Sciatic nerve (tissue), 2 donors: ENCODE results near the gene ABCC4. TPM values are rescaled to one million over a fixed set of nuclear protein-coding genes. Genes with fewer than 3 reads are reported as not detected.

ENCODE experiments used
- ATAC-seq: fragments of 200-7000 bp; cut with Tn5 transposase; one replicate; pipeline ENCODE4 v1.9.1; 2020; ENCODE audit warnings: mild to moderate bottlenecking, moderate library complexity
- DNase-seq: peaks from one replicate; pipeline ENCODE4 v3.0.0-alpha.2; 2020; ENCODE audit warnings: low spot score
- intact Hi-C: fragments of 100-400 bp; cut with DNase I; formaldehyde crosslinking; loops from one replicate; pipeline ENCODE4 v1.14.2; 2022
- total RNA-seq: library from RNA; stranded (reverse); fragmentation: NEBNext Ultra II Directional; extraction: Animal tissue kit (Norgen Biotek cat#: 25700); gene quantifications from one replicate; pipeline ENCODE4 v1.2.1, GENCODE V29; 2021
- donor health status: DM: no; HTN: no; CAD: no.
- donor health status: DM: no; HTN: no; CAD: no.

Gene ABCC4
- total RNA-seq: 12.0 TPM

GRCh38 chr13:95301183-95301967, at the start of gene ABCC4:
Gene ABCC4 (minus strand): TSS chr13:95301451. CDS start chr13:95301314, 137 bp downstream.
- DNase-seq (peak; percentile 70), ATAC-seq (peak; percentile 81)
- intact Hi-C loops: no loop called here

- intact Hi-C loops: no loop called here
- ATAC-seq (no peak), DNase-seq (no peak)
Measured at GRCh38 chr13:95349267-95349666, 48.0 kb upstream of the ABCC4 start.

GRCh38 chr13:95343944-95344343, 42.7 kb upstream of the ABCC4 start:
- intact Hi-C loops: no loop called here
- DNase-seq (no peak), ATAC-seq (no peak)

GRCh38 chr13:95341441-95341840, 40.2 kb upstream of the ABCC4 start:
- intact Hi-C loops: no loop called here
- DNase-seq (no peak), ATAC-seq (no peak)

GRCh38 chr13:95338905-95339304, 37.7 kb upstream of the ABCC4 start:
- intact Hi-C loops: no loop called here
- ATAC-seq: no peak
- no peak for DNase-seq

- intact Hi-C loops: no loop called here
- DNase-seq (no peak), ATAC-seq (no peak)
Measured at GRCh38 chr13:95337597-95337996, 36.3 kb upstream of the ABCC4 start.

- intact Hi-C loops: no loop called here
- ATAC-seq (no peak), DNase-seq (no peak)
Measured at GRCh38 chr13:95335667-95336066, 34.4 kb upstream of the ABCC4 start.

GRCh38 chr13:95328386-95328785, 27.1 kb upstream of the ABCC4 start:
- intact Hi-C loops: no loop called here
- DNase-seq (no peak), ATAC-seq (no peak)

GRCh38 chr13:95327190-95327589, 25.9 kb upstream of the ABCC4 start:
- no peak for DNase-seq
- intact Hi-C loops: no loop called here
- ATAC-seq: no peak

- DNase-seq (no peak), ATAC-seq (no peak)
- intact Hi-C loops: no loop called here
Measured at GRCh38 chr13:95326695-95327094, 25.4 kb upstream of the ABCC4 start.

- no peak for ATAC-seq
- intact Hi-C loops: no loop called here
- no peak for DNase-seq
Measured at GRCh38 chr13:95325485-95325884, 24.2 kb upstream of the ABCC4 start.

GRCh38 chr13:95323930-95324662, 22.8 kb upstream of the ABCC4 start:
- no peak for DNase-seq
- no peak for ATAC-seq
- intact Hi-C loops: no loop called here

- intact Hi-C loops: no loop called here
- no peak for ATAC-seq
Measured at GRCh38 chr13:95319551-95320274, 18.5 kb upstream of the ABCC4 start.

GRCh38 chr13:95317039-95317989, 16.1 kb upstream of the ABCC4 start:
- no peak for ATAC-seq
- DNase-seq: no peak
- intact Hi-C loops: no loop called here

More at GRCh38 chr13:95319551-95320274, 18.5 kb upstream of the ABCC4 start:
- DNase-seq: no peak

- intact Hi-C loops: no loop called here
- DNase-seq: no peak
- ATAC-seq: no peak
Measured at GRCh38 chr13:95315752-95316151, 14.5 kb upstream of the ABCC4 start.

GRCh38 chr13:95307507-95307906, 6.3 kb upstream of the ABCC4 start:
- intact Hi-C loops: no loop called here
- DNase-seq (no peak), ATAC-seq (no peak)

GRCh38 chr13:95304453-95304852, 3.2 kb upstream of the ABCC4 start:
- DNase-seq: no peak
- no peak for ATAC-seq
- intact Hi-C loops: no loop called here

- intact Hi-C loops: no loop called here
- DNase-seq: no peak
- ATAC-seq: peak; percentile 25
Measured at GRCh38 chr13:95301968-95302393, 730 bp upstream of the ABCC4 start.
